Measurements from ENCODE around the gene TSGA10IP. TPM values are rescaled to one million over a fixed set of nuclear protein-coding genes. Genes with fewer than 3 reads are reported as not detected.

Gene TSGA10IP
- total RNA-seq: not detected

GRCh38 chr11:65945430-65945911, at the start of gene TSGA10IP:
Gene TSGA10IP (plus strand): TSS chr11:65945480. CDS start chr11:65945676, 196 bp downstream.
- no peaks in the 10 kb centered on the region for H3K4me1 ChIP-seq
- DNase-seq (ENCODE audit: low spot score in 2 of 2): no peak
- no peak within 1 kb of the TSS for H3K4me3 ChIP-seq
- H3K9me3 ChIP-seq: no peaks in the 10 kb centered on the region
- H3K36me3 ChIP-seq: no peaks in the 10 kb centered on the region
- intact Hi-C loops (cut with DNase I; ENCODE audit: low total_unique reads): no loop called here
- no peak for TF ChIP-seq POLR2A (IDR thresholded peaks at IDR 0.05)
- TF ChIP-seq POLR2AphosphoS5 (IDR thresholded peaks at IDR 0.05): no peak
- TF ChIP-seq, protein P1, sequence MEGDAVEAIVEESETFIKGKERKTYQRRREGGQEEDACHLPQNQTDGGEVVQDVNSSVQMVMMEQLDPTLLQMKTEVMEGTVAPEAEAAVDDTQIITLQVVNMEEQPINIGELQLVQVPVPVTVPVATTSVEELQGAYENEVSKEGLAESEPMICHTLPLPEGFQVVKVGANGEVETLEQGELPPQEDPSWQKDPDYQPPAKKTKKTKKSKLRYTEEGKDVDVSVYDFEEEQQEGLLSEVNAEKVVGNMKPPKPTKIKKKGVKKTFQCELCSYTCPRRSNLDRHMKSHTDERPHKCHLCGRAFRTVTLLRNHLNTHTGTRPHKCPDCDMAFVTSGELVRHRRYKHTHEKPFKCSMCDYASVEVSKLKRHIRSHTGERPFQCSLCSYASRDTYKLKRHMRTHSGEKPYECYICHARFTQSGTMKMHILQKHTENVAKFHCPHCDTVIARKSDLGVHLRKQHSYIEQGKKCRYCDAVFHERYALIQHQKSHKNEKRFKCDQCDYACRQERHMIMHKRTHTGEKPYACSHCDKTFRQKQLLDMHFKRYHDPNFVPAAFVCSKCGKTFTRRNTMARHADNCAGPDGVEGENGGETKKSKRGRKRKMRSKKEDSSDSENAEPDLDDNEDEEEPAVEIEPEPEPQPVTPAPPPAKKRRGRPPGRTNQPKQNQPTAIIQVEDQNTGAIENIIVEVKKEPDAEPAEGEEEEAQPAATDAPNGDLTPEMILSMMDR (IDR thresholded peaks at IDR 0.05): no peak
- no peak within 1 kb of the TSS for H3K27ac ChIP-seq
- H3K27me3 ChIP-seq: peaks cover 0 to 5% of the 10 kb centered on the region in 2 donors

GRCh38 chr11:65895482-65895981, 49.7 kb upstream of the TSGA10IP start:
- peaks cover 12 to 22% of the 10 kb centered on the region in 2 donors for H3K4me1 ChIP-seq
- no peak overlapping the region for H3K4me3 ChIP-seq
- H3K27ac ChIP-seq: no peak overlapping the region
- intact Hi-C loops (cut with DNase I; ENCODE audit: low total_unique reads): no loop called here
- no peak for TF ChIP-seq POLR2A (IDR thresholded peaks at IDR 0.05)
- no peak for TF ChIP-seq POLR2AphosphoS5 (IDR thresholded peaks at IDR 0.05)
- TF ChIP-seq, protein P1 (IDR thresholded peaks at IDR 0.05): no peak
- no peaks in the 10 kb centered on the region for H3K36me3 ChIP-seq
- no peaks in the 10 kb centered on the region for H3K9me3 ChIP-seq
- H3K27me3 ChIP-seq: peaks cover 0 to 8% of the 10 kb centered on the region in 2 donors
- DNase-seq (ENCODE audit: low spot score in 2 of 2): no peak

DNA sequence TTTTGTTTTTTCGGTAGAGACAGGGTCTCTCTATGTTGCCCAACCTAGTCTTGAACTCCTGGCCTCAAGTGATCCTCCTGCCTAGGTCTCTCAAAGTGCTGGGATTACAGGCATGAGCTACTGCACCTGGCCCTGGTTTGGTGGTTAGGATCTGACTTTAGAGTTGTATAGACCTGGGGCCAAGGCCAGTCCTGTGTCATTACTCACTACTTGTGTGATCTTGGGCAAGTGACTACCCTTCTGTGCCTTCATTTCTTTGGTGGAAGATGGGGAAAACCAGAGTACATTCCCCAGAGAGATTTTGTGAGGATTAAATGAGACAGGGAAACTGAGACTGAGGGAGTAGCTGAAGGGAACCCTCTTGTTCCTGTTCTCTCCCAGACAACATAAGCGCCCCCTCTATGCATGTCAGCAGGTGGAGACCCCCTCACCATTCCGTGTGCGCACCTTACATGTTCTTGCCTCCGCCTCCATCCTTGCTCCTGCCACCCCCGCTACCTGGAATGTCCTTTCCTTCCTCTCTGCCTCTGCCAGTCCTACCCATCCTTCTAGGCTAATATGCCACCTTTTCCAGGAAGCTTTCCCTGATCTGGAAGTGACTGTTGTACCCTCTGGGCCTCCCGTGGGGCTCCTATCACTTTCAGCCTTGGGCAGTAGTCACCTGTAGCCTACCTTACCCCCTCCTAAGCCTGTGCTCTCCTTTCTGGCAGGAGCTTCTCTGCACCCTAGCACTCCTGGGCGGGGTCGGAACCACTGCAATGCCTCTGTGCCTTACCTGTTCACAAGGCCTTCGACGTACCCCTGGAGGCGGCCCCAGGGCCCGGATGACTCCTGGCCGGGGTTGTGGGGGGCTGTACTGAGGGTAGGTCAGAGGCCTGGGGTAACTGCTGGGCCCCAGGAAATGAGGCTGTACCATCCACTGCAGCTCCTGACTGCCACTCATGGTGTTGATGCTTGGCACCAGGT, 49.0 kb upstream of the TSGA10IP start:
- H3K27ac ChIP-seq: no peak overlapping the region
- H3K9me3 ChIP-seq: no peaks in the 10 kb centered on the region
- DNase-seq (ENCODE audit: low spot score in 2 of 2): no peak
- peaks cover 0 to 8% of the 10 kb centered on the region in 2 donors for H3K27me3 ChIP-seq
- intact Hi-C loops (cut with DNase I; ENCODE audit: low total_unique reads): no loop called here
- H3K4me1 ChIP-seq: peaks cover 11 to 17% of the 10 kb centered on the region in 2 donors
- TF ChIP-seq, protein P1 (IDR thresholded peaks at IDR 0.05): no peak
- TF ChIP-seq POLR2A (IDR thresholded peaks at IDR 0.05) (no peak), POLR2AphosphoS5 (IDR thresholded peaks at IDR 0.05) (no peak)
- H3K36me3 ChIP-seq: no peaks in the 10 kb centered on the region
- H3K4me3 ChIP-seq: no peak overlapping the region

- H3K4me3 ChIP-seq: no peak overlapping the region
- TF ChIP-seq, protein P1 (IDR thresholded peaks at IDR 0.05): no peak
- no peak for TF ChIP-seq POLR2A (IDR thresholded peaks at IDR 0.05)
- no peak for TF ChIP-seq POLR2AphosphoS5 (IDR thresholded peaks at IDR 0.05)
- no peaks in the 10 kb centered on the region for H3K9me3 ChIP-seq
- H3K4me1 ChIP-seq: peaks cover 4 to 15% of the 10 kb centered on the region in 2 donors
- peaks cover 0 to 8% of the 10 kb centered on the region in 2 donors for H3K27me3 ChIP-seq
- no peak for DNase-seq (ENCODE audit: low spot score in 2 of 2)
- H3K36me3 ChIP-seq: no peaks in the 10 kb centered on the region
- H3K27ac ChIP-seq: no peak overlapping the region
- intact Hi-C loops (cut with DNase I; ENCODE audit: low total_unique reads): no loop called here
These were observed 48.2 kb upstream of the TSGA10IP start for GRCh38 chr11:65897020-65897471.

Measured in breast epithelium (tissue), 4 donors.